Body of pancreas (tissue), 4 donors: ENCODE measurements around the gene CDC42BPA. TPM values are rescaled to one million over a fixed set of nuclear protein-coding genes. Genes with fewer than 3 reads are reported as not detected.

Source experiments
- ATAC-seq: fragments of 150-250 bp; one replicate; pipeline ENCODE4 v1.9.1; 2016
- DNase-seq, 4 donors: peaks; one replicate each; pipeline ENCODE4 v3.0.0-alpha.2; 2019
- H3K27ac ChIP-seq, 4 donors: fragments of 200-600 bp; sonication (generic); 1 replicate in 3 of 4; 2 replicates in 1 of 4; pipeline versions ENCODE4 v1.5.1 to v1.6.1; 2016 to 2019; ENCODE audit warnings: mild to moderate bottlenecking in 1 of 4, mixed read lengths in 1 of 4, moderate library complexity in 1 of 4
- H3K27me3 ChIP-seq, 2 donors: fragments of 200-600 bp; sonication (generic); one replicate each; pipeline ENCODE4 v1.6.0; 2016; ENCODE audit warnings: mild to moderate bottlenecking in 1 of 2
- H3K36me3 ChIP-seq, 2 donors: fragments of 200-600 bp; sonication (generic); replicated peaks in 1 of 2; 2 replicates each; pipeline ENCODE4 v1.5.1; 2016; ENCODE audit warnings: low read depth in 2 of 2; ENCODE audit not compliant: insufficient read depth in 1 of 2
- H3K4me1 ChIP-seq: fragments of 200-600 bp; sonication (generic); one replicate; pipeline ENCODE4 v1.6.0; 2016
- H3K4me3 ChIP-seq, 2 donors: fragments of 200-600 bp; sonication (generic); 1 replicate in 1 of 2; 2 replicates in 1 of 2; pipeline ENCODE4 v1.5.1; 2016 to 2019
- H3K9me3 ChIP-seq, 3 donors: fragments of 200-600 bp; sonication (generic); 1 replicate in 2 of 3; 2 replicates in 1 of 3; pipeline ENCODE4 v1.5.1; 2016
- POLR2A ChIP-seq, 3 donors: fragments of 450-650 bp; IDR thresholded peaks; one replicate each; pipeline ENCODE4 v1.6.1; 2016; ENCODE audit warnings: antibody characterized with exemption in 3 of 3, mild to moderate bottlenecking in 2 of 3
- WGBS, 2 donors: methylation state at CpG; one replicate each; pipeline ENCODE4 v1.1.5; 2017; 5-methylcytosine and 5-hydroxymethylcytosine counted together
- intact Hi-C: fragments of 100-400 bp; cut with DNase I; formaldehyde crosslinking; loops from one replicate; pipeline ENCODE4 v1.15.1; 2023
- total RNA-seq, 2 donors: library from RNA; depleted of rRNA; stranded (reverse); fragments of >200 nt; gene quantifications; one replicate each; pipeline ENCODE4 v1.1.0, GENCODE V29; 2016
- TF ChIP-seq, protein P1 (sequence below), 7 experiments: fragments of 450-650 bp in 4 of 7; fragments of 200-600 bp in 3 of 7; sonication (generic) in 3 of 7; IDR thresholded peaks; one replicate each; pipeline ENCODE4 v1.5.1; 2016 to 2019; ENCODE audit warnings: antibody characterized with exemption in 7 of 7

CDC42BPA gene
- total RNA-seq, 2 donors from 2014 or later = 35.9 to 37.6 TPM

DNA sequence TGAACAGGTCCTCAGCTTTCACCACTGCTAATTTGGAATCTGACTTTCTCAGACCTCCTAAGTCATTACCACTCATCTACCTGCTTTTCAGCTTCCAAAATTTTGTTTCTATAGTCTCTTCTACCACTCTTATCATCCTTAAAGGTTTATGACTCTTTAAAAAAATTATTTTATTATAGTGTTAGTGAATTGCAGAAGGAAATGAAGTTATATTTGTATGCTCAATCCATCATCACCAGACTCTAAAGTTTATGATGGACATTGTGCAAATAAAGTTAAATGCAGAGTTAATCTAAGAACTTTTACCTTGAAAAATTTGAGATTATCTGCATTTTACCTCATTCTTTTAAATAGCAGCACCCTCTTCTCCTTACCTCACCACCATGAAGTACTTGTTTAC, 14.6 kb downstream of the CDC42BPA start:
- H3K36me3 ChIP-seq = no peaks in the 10 kb centered on the region
- H3K27ac ChIP-seq = no peak overlapping the region
- H3K4me1 ChIP-seq = peaks cover 21% of the 10 kb centered on the region
- no peak overlapping the region for H3K4me3 ChIP-seq
- intact Hi-C loops = no loop called here
- TF ChIP-seq, protein P1, sequence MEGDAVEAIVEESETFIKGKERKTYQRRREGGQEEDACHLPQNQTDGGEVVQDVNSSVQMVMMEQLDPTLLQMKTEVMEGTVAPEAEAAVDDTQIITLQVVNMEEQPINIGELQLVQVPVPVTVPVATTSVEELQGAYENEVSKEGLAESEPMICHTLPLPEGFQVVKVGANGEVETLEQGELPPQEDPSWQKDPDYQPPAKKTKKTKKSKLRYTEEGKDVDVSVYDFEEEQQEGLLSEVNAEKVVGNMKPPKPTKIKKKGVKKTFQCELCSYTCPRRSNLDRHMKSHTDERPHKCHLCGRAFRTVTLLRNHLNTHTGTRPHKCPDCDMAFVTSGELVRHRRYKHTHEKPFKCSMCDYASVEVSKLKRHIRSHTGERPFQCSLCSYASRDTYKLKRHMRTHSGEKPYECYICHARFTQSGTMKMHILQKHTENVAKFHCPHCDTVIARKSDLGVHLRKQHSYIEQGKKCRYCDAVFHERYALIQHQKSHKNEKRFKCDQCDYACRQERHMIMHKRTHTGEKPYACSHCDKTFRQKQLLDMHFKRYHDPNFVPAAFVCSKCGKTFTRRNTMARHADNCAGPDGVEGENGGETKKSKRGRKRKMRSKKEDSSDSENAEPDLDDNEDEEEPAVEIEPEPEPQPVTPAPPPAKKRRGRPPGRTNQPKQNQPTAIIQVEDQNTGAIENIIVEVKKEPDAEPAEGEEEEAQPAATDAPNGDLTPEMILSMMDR (IDR thresholded peaks at IDR 0.05) = no peak
- no peak for TF ChIP-seq POLR2A (IDR thresholded peaks at IDR 0.05)
- ATAC-seq (no peak), DNase-seq (no peak)
- H3K9me3 ChIP-seq = no peaks in the 10 kb centered on the region
- no peaks in the 10 kb centered on the region for H3K27me3 ChIP-seq

DNA sequence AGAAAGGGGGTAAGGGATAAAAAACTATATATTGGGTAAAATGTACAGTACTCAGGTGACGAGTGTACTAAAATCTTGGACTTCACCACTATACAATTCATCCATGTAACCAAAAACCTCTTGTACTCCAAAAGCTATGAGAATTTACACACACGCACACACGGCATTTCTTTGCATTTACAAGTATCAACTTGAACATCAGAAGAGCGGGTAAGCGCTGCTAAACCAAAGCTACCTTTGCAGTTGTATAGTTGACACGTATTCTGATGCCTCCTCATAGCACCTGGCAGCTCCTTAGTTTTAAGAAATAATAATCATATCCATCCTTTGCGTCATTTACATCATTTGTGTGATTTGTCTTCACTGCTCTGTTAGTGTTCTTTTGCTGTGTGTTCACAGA, 17.6 kb downstream of the CDC42BPA start:
- peaks cover 24% of the 10 kb centered on the region for H3K4me1 ChIP-seq
- H3K27me3 ChIP-seq = no peaks in the 10 kb centered on the region
- intact Hi-C loops = no loop called here
- H3K36me3 ChIP-seq = no peaks in the 10 kb centered on the region
- TF ChIP-seq, protein P1 (IDR thresholded peaks at IDR 0.05) = no peak
- TF ChIP-seq POLR2A (IDR thresholded peaks at IDR 0.05) = no peak
- 97 to 98% methylated on average over 7 of the region's 7 CpGs for WGBS, 2 donors
- no peak overlapping the region for H3K4me3 ChIP-seq
- no peak overlapping the region for H3K27ac ChIP-seq
- no peaks in the 10 kb centered on the region for H3K9me3 ChIP-seq
- ATAC-seq (no peak), DNase-seq (no peak)

GRCh38 chr1:227299688-227300087, 18.6 kb downstream of the CDC42BPA start:
- Histone ChIP-seq H3K9me3 (no peaks in the 10 kb centered on the region), H3K4me3 (no peak overlapping the region), H3K27ac (peak overlapping the region in 3 of 4 donors; percentile 51 to 78 (median 76)), H3K36me3 (no peaks in the 10 kb centered on the region), H3K27me3 (no peaks in the 10 kb centered on the region), H3K4me1 (peaks cover 24% of the 10 kb centered on the region)
- TF ChIP-seq, protein P1 (IDR thresholded peaks at IDR 0.05) = no peak
- no peak for TF ChIP-seq POLR2A (IDR thresholded peaks at IDR 0.05)
- intact Hi-C loops = no loop called here
- no peak for DNase-seq
- WGBS, 2 donors = 16 to 25% methylated on average over 4 of the region's 4 CpGs
- peak; percentile 79 for ATAC-seq

DNA sequence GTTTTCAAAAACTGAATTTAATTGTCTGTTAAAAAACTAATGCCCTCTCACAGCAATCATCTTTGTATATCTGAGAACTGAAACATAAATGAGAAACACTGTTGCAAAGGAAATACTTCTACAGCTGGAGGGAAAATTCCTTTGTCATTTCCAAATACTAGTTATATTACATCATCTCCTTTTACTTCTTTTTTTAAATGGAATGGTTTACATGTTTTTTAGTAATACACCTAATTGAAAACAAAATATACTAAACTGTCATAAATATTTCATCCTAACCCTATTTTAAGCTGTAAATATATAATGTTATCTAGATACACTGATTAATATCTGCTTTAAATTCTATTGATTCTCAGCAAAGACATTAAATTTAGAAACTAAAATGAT, 19.1 kb downstream of the CDC42BPA start:
- intact Hi-C loops = no loop called here
- peaks cover 24% of the 10 kb centered on the region for H3K4me1 ChIP-seq
- DNase-seq (no peak), ATAC-seq (peak; percentile 73)
- no peaks in the 10 kb centered on the region for H3K9me3 ChIP-seq
- H3K27ac ChIP-seq = peak overlapping the region in 3 of 4 donors; percentile 51 to 78 (median 76)
- no peak overlapping the region for H3K4me3 ChIP-seq
- H3K36me3 ChIP-seq = no peaks in the 10 kb centered on the region
- TF ChIP-seq POLR2A (IDR thresholded peaks at IDR 0.05) = no peak
- TF ChIP-seq, protein P1 (IDR thresholded peaks at IDR 0.05) = no peak
- H3K27me3 ChIP-seq = no peaks in the 10 kb centered on the region

DNA sequence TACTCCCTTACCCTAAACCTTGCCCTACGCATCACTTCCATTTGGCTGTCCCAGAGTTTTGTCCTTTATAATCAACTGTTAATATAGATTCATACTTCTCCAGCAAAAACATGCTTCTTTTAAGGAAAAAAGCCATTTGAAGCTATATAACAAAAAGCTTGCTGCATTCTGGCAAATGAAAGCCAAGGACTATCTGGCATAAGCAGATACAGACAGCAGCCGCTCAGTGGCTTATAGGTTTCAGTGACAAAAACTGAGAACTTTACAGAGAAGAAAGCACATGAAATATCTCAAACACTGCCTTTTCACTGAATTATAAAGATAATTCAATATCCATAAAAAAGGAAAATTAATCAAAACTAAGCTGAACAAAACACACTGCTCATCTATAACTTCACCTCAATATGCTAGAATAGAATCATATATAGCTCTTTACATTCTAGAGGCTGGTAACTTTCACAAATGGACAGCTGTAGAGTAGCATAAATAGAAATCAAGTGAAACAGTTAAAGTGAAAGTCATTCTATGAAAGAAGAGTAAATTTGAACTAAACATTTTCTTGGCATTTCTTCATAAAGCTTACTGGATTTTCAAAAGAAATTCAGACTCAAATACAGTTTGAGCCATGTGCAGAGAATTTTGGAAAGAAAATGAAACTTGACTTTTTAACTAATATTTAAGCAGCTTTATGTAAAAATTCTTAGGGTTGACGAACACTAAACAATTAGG, 19.6 kb downstream of the CDC42BPA start:
- H3K27me3 ChIP-seq = no peaks in the 10 kb centered on the region
- 57 to 61% methylated on average over 3 of the region's 3 CpGs for WGBS, 2 donors
- H3K4me1 ChIP-seq = peaks cover 24% of the 10 kb centered on the region
- peak overlapping the region in 3 of 4 donors; percentile 51 to 78 (median 76) for H3K27ac ChIP-seq
- no peaks in the 10 kb centered on the region for H3K9me3 ChIP-seq
- intact Hi-C loops = no loop called here
- H3K4me3 ChIP-seq = no peak overlapping the region
- H3K36me3 ChIP-seq = no peaks in the 10 kb centered on the region
- ATAC-seq (peak; percentile 9), DNase-seq (no peak)
- no peak for TF ChIP-seq POLR2A (IDR thresholded peaks at IDR 0.05)
- TF ChIP-seq, protein P1 (IDR thresholded peaks at IDR 0.05) = no peak
